Keratinocyte (primary cell): ENCODE data around the gene NHLRC2.

Source experiments
- EZH2 ChIP-seq: IDR thresholded peaks from one replicate; pipeline ENCODE4 v1.6.1; 2012; ENCODE audit warnings: inconsistent platforms, mild to moderate bottlenecking, low read length, moderate library complexity
- TF ChIP-seq, protein P1 (sequence below), 3 experiments: IDR thresholded peaks in 1 of 3; conservative IDR thresholded peaks in 1 of 3; optimal IDR thresholded peaks in 1 of 3; 2 replicates in 2 of 3; 3 replicates in 1 of 3; pipeline versions ENCODE3 to v1.5.1; 2011; ENCODE audit warnings: low read length in 3 of 3, mild to moderate bottlenecking in 3 of 3, moderate library complexity in 2 of 3, control low read depth in 1 of 3, inconsistent platforms in 1 of 3; ENCODE audit not compliant: insufficient read depth in 2 of 3; ENCODE audit errors: extremely low read depth in 1 of 3

DNA sequence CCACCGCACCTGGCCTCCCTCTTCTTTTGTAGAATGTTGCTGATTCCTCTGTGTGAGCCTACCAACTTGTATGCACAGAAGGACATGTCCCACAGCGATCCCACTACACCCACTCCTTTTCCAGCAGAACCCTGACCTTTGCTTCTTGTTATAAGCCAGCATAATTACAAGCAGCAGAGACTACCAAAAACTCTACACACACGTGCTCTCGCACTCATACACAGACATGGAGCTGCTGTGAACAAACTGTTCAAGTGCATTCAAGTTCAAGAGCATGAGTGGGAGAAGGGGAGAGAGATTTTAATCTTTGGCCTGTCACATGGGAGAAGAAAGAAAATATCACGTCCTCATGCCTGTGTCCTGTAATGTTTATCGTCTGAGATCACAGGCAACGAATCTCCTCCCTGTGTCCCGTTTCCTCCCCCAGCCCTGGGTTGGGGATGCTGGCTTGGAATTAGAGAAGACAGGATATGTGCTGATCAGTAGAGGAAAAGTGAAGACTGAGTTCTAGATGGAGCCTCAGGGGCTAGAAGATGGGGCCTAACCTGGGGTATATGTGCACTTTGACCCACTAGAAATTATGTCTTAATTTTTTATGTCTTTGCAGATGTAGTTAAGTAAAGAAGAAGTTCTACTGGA, 79.6 kb downstream of the NHLRC2 start:
- TF ChIP-seq, protein P1, sequence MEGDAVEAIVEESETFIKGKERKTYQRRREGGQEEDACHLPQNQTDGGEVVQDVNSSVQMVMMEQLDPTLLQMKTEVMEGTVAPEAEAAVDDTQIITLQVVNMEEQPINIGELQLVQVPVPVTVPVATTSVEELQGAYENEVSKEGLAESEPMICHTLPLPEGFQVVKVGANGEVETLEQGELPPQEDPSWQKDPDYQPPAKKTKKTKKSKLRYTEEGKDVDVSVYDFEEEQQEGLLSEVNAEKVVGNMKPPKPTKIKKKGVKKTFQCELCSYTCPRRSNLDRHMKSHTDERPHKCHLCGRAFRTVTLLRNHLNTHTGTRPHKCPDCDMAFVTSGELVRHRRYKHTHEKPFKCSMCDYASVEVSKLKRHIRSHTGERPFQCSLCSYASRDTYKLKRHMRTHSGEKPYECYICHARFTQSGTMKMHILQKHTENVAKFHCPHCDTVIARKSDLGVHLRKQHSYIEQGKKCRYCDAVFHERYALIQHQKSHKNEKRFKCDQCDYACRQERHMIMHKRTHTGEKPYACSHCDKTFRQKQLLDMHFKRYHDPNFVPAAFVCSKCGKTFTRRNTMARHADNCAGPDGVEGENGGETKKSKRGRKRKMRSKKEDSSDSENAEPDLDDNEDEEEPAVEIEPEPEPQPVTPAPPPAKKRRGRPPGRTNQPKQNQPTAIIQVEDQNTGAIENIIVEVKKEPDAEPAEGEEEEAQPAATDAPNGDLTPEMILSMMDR (optimal IDR thresholded peaks at IDR 0.05 in 1 of 3, IDR thresholded peaks at IDR 0.05 in 1 of 3, conservative IDR thresholded peaks at IDR 0.05 in 1 of 3; ENCODE audit: extremely low read depth in 1 of 3, insufficient read depth in 2 of 3, low read length in 3 of 3) = no peak
- TF ChIP-seq EZH2 = no peak
